Large intestine (tissue), 3 donors: Measurements from ENCODE around the gene XCR1. TPM values are rescaled to one million over a fixed set of nuclear protein-coding genes. Genes with fewer than 3 reads are reported as not detected.
"Not testable (repeated sequence)": the region's sequence is repeated elsewhere in the genome, so short reads cannot be mapped to it uniquely, and the experiment has no call there.

ENCODE experiments used
- DNase-seq, 2 donors: peaks; one replicate each; pipeline versions ENCODE4 v3.0.0 to v3.0.0-alpha.2; 2013
- H3K27ac ChIP-seq: one replicate; pipeline ENCODE4 v1.5.1; 2013; ENCODE audit warnings: low read length
- H3K27me3 ChIP-seq: 2 replicates; pipeline ENCODE4 v1.6.1; 2013; ENCODE audit warnings: low read length; ENCODE audit not compliant: control insufficient read depth, insufficient read depth
- H3K36me3 ChIP-seq: 2 replicates; pipeline ENCODE4 v1.6.1; 2013; ENCODE audit warnings: low read length; ENCODE audit not compliant: control insufficient read depth, insufficient read depth
- H3K4me1 ChIP-seq: one replicate; pipeline ENCODE4 v1.6.1; 2013; ENCODE audit warnings: low read length; ENCODE audit not compliant: control insufficient read depth, insufficient read depth
- H3K4me3 ChIP-seq: one replicate; pipeline ENCODE4 v1.5.1; 2013; ENCODE audit warnings: low read length
- H3K9me3 ChIP-seq: one replicate; pipeline ENCODE4 v1.6.1; 2013; ENCODE audit warnings: mild to moderate bottlenecking, low read depth, low read length, moderate library complexity; ENCODE audit not compliant: control insufficient read depth
- WGBS: methylation state at CpG from one replicate; pipeline ENCODE4 v1.1.5; 2013; ENCODE audit warnings: low lambda C conversion rate; ENCODE audit not compliant: insufficient coverage; 5-methylcytosine and 5-hydroxymethylcytosine counted together
- polyA plus RNA-seq: library from polyadenylated mRNA; unstranded; fragments of 120-200 nt; gene quantifications from one replicate; pipeline ENCODE4 v1.2.1, GENCODE V29; 2013

The XCR1 gene
- polyA plus RNA-seq, 1 donor = 1.2 TPM

GRCh38 chr3:46006238-46007032, 20.8 kb downstream of the XCR1 start:
- no peaks in the 10 kb centered on the region for H3K9me3 ChIP-seq
- no peaks in the 10 kb centered on the region for H3K36me3 ChIP-seq
- no peak overlapping the region for H3K27ac ChIP-seq
- WGBS = no CpG with 5 or more reads among the region's 5 CpGs
- H3K4me3 ChIP-seq = no peak overlapping the region
- no peaks in the 10 kb centered on the region for H3K27me3 ChIP-seq
- DNase-seq = no peak
- no peaks in the 10 kb centered on the region for H3K4me1 ChIP-seq

GRCh38 chr3:46003706-46004105, 23.6 kb downstream of the XCR1 start:
- H3K9me3 ChIP-seq, H3K27me3 ChIP-seq, H3K4me1 ChIP-seq, H3K36me3 ChIP-seq, H3K4me3 ChIP-seq, H3K27ac ChIP-seq, DNase-seq: not testable (repeated sequence)

- WGBS = 100% methylated on average over 1 of the region's 2 CpGs
- H3K36me3 ChIP-seq = no peaks in the 10 kb centered on the region
These were observed 26.1 kb downstream of the XCR1 start for GRCh38 chr3:46001178-46001577.

GRCh38 chr3:45997942-45998341, 29.3 kb downstream of the XCR1 start:
- Histone ChIP-seq H3K4me1 (no peaks in the 10 kb centered on the region), H3K4me3 (no peak overlapping the region), H3K36me3 (no peaks in the 10 kb centered on the region), H3K27ac (no peak overlapping the region), H3K27me3 (peaks cover 4% of the 10 kb centered on the region), H3K9me3 (no peaks in the 10 kb centered on the region)
- WGBS = 92% methylated on average over 2 of the region's 2 CpGs
- no peak for DNase-seq

More at GRCh38 chr3:46001178-46001577, 26.1 kb downstream of the XCR1 start:
- Histone ChIP-seq H3K27ac (no peak overlapping the region), H3K4me1 (no peaks in the 10 kb centered on the region), H3K4me3 (no peak overlapping the region), H3K9me3 (no peaks in the 10 kb centered on the region), H3K27me3 (peaks cover 4% of the 10 kb centered on the region)
- DNase-seq = no peak

GRCh38 chr3:45997499-45997898, 29.8 kb downstream of the XCR1 start:
- WGBS = 100% methylated on average over 4 of the region's 19 CpGs
- H3K9me3 ChIP-seq, H3K27me3 ChIP-seq: not testable (repeated sequence)

GRCh38 chr3:45995236-45996192, 31.8 kb downstream of the XCR1 start, which contains the start of gene FYCO1:
FYCO1 (minus strand) TSS chr3:45995824; CDS start chr3:45984910, 10,914 bp downstream.
- peak within 1 kb of the TSS; percentile 75 for H3K27ac ChIP-seq
- WGBS = 80% methylated on average over 1 of the region's 67 CpGs
- peak; percentile 90 to 96 for DNase-seq
- H3K4me1 ChIP-seq = no peaks in the 10 kb centered on the region
- H3K4me3 ChIP-seq = peak within 1 kb of the TSS; percentile 97
- no peaks in the 10 kb centered on the region for H3K9me3 ChIP-seq
- no peaks in the 10 kb centered on the region for H3K36me3 ChIP-seq
- peaks cover 4% of the 10 kb centered on the region for H3K27me3 ChIP-seq

More at GRCh38 chr3:45997499-45997898, 29.8 kb downstream of the XCR1 start:
- H3K36me3 ChIP-seq, DNase-seq, H3K27ac ChIP-seq, H3K4me1 ChIP-seq, H3K4me3 ChIP-seq: not testable (repeated sequence)

- Histone ChIP-seq H3K27me3 (peaks cover 4% of the 10 kb centered on the region), H3K4me3 (peak overlapping the region; percentile 97), H3K4me1 (no peaks in the 10 kb centered on the region), H3K36me3 (no peaks in the 10 kb centered on the region), H3K27ac (peak overlapping the region; percentile 75), H3K9me3 (no peaks in the 10 kb centered on the region)
- peak in 1 of 2 donors; percentile 38 for DNase-seq
- WGBS = no CpG with 5 or more reads among the region's 16 CpGs
These were observed 32.7 kb downstream of the XCR1 start for GRCh38 chr3:45994419-45995235.

- H3K4me1 ChIP-seq = peaks cover 4% of the 10 kb centered on the region
- no peaks in the 10 kb centered on the region for H3K36me3 ChIP-seq
- H3K27ac ChIP-seq = no peak overlapping the region
- no peaks in the 10 kb centered on the region for H3K27me3 ChIP-seq
- no peak for DNase-seq
- H3K4me3 ChIP-seq = no peak overlapping the region
- WGBS = no CpG with 5 or more reads among the region's 3 CpGs
- no peaks in the 10 kb centered on the region for H3K9me3 ChIP-seq
These were observed 33.8 kb downstream of the XCR1 start for GRCh38 chr3:45993421-45994027.

- WGBS = no CpG with 5 or more reads among the region's 2 CpGs
- no peaks in the 10 kb centered on the region for H3K36me3 ChIP-seq
- H3K27ac ChIP-seq = no peak overlapping the region
- no peak overlapping the region for H3K4me3 ChIP-seq
- no peaks in the 10 kb centered on the region for H3K9me3 ChIP-seq
- no peak for DNase-seq
- H3K27me3 ChIP-seq = no peaks in the 10 kb centered on the region
- peaks cover 8% of the 10 kb centered on the region for H3K4me1 ChIP-seq
These were observed 34.5 kb downstream of the XCR1 start for GRCh38 chr3:45992821-45993221.
